Spinal cord (tissue), 10 donors: ENCODE measurements around the gene RRP15. TPM values are rescaled to one million over a fixed set of nuclear protein-coding genes. Genes with fewer than 3 reads are reported as not detected.

ENCODE experiments used
- DNase-seq, 6 donors: peaks; one replicate each; pipeline versions ENCODE4 v3.0.0 to v3.0.0-alpha.2; 2013 to 2015; ENCODE audit warnings: low spot score in 6 of 6, low read depth in 4 of 6
- H3K27ac ChIP-seq: one replicate; pipeline ENCODE4 v1.5.1; 2013; ENCODE audit warnings: low read depth, low read length, control low read depth
- H3K27me3 ChIP-seq: one replicate; pipeline ENCODE4 v1.6.1; 2013; ENCODE audit warnings: low read length; ENCODE audit not compliant: control insufficient read depth, insufficient read depth
- H3K36me3 ChIP-seq: one replicate; pipeline ENCODE4 v1.6.1; 2013; ENCODE audit warnings: low read length; ENCODE audit not compliant: control insufficient read depth, insufficient read depth
- H3K4me1 ChIP-seq: one replicate; pipeline ENCODE4 v1.6.1; 2013; ENCODE audit warnings: low read length; ENCODE audit not compliant: control insufficient read depth, insufficient read depth
- H3K4me3 ChIP-seq: one replicate; pipeline ENCODE4 v1.5.1; 2013; ENCODE audit warnings: low read depth, low read length, control low read depth
- H3K9me3 ChIP-seq: one replicate; pipeline ENCODE4 v1.6.1; 2013; ENCODE audit warnings: low read length; ENCODE audit not compliant: control insufficient read depth, insufficient read depth
- WGBS: methylation state at CpG from one replicate; pipeline ENCODE4 v1.1.5; 2013; ENCODE audit warnings: missing lambda C conversion rate; ENCODE audit not compliant: insufficient coverage; 5-methylcytosine and 5-hydroxymethylcytosine counted together
- polyA plus RNA-seq, 2 donors: library from polyadenylated mRNA; unstranded; fragments of 120-200 nt; gene quantifications; one replicate each; pipeline ENCODE4 v1.2.1, GENCODE V29; 2013; ENCODE audit not compliant: insufficient read length in 2 of 2
- total RNA-seq, 2 donors: library from RNA; depleted of rRNA in 1 of 2; stranded (reverse); fragments of 120-200 nt in 1 of 2; fragments of >200 nt in 1 of 2; gene quantifications; one replicate each; pipeline versions ENCODE4 v1.2.3 to v1.2.4, GENCODE V29; 2013 to 2014
- donor health status: healthy.

RRP15 gene
- total and polyA plus RNA-seq, 4 donors, result 10.3 to 15.5 (median 14.0) TPM

DNA sequence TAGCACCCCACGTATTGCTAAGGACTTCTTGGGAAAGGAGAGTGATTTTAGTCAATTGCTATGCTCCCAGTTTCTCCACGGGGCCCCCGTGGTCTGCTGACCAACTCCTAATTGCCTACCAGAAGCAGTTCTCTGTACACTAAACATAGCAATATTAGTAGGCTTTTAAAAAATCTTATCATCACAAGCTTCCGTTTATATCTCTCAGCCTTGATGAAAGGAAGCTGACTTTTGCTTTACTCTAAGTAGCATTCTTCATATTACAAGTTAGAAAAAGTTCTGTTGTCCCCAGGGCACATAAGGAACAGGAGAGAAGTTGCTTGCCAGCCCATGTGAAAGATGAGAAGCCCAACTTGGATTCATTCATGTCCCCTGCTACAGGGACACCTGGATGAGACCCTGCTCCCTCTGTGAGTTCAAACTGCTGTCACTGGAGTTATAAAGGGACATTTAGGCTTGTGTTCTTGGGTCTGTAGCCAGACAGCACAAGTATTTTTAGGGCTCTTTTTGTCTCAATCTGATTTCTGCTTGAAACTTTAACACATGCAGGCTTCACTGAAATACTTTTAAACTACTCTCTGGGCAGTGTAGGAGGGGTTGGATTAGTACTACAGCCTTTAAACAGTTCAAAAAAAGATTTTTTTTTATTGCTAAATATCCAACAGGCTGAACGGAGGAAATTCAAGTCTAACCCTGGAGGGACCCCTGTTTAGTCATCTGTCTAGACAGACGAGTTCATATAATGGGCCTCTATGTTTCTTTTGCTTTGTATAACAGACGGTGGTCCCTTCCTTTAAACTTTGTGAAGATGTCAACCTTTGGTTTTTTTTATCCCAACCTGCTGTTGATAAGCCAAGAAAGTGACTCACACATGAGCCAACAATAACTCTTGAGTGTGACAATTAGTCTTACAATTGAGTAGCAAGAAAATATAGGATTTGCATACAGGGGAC is 89.6 kb downstream of the RRP15 start:
- Histone ChIP-seq H3K4me1 (peaks cover 8% of the 10 kb centered on the region), H3K36me3 (no peaks in the 10 kb centered on the region), H3K27me3 (no peaks in the 10 kb centered on the region), H3K27ac (peak overlapping the region; percentile 0), H3K4me3 (no peak overlapping the region), H3K9me3 (no peaks in the 10 kb centered on the region)
- peak in 1 of 6 donors; percentile 35 for DNase-seq
- WGBS, result 47% methylated on average over 3 of the region's 7 CpGs

DNA sequence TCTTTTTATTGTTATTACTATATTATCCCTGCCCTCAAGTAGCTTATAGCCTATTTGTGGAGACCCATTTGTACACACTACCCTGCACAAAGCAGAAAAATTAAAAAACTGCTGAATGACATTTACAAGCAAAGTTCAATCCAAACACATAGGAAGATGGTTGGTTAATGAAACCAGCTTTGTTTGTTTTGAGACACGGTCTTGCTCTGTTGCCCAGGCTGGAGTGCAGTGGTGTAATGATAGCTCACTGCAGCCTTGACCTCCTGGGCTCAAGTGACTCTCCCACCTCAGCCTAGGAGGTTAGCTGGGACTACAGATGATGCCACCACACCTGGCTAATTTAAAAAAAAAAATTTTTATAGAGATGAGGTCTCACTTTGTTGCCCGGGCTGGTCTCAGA is 91.6 kb downstream of the RRP15 start:
- Histone ChIP-seq H3K36me3 (no peaks in the 10 kb centered on the region), H3K4me3 (no peak overlapping the region), H3K9me3 (no peaks in the 10 kb centered on the region), H3K27ac (no peak overlapping the region), H3K4me1 (peaks cover 10% of the 10 kb centered on the region), H3K27me3 (no peaks in the 10 kb centered on the region)
- WGBS, result no CpG with 5 or more reads among the region's 2 CpGs
- DNase-seq, result no peak

- no peak overlapping the region for H3K27ac ChIP-seq
- H3K36me3 ChIP-seq, result no peaks in the 10 kb centered on the region
- no peak overlapping the region for H3K4me3 ChIP-seq
- WGBS, result 83% methylated on average over 1 of the region's 4 CpGs
- no peaks in the 10 kb centered on the region for H3K27me3 ChIP-seq
- peaks cover 8% of the 10 kb centered on the region for H3K4me1 ChIP-seq
- no peaks in the 10 kb centered on the region for H3K9me3 ChIP-seq
- no peak for DNase-seq
Observed at GRCh38 chr1:218377143-218377660, 92.1 kb downstream of the RRP15 start.

- H3K4me3 ChIP-seq, result no peak overlapping the region
- H3K27me3 ChIP-seq, result no peaks in the 10 kb centered on the region
- H3K27ac ChIP-seq, result peak overlapping the region; percentile 11
- WGBS, result 76% methylated on average over 6 of the region's 7 CpGs
- no peaks in the 10 kb centered on the region for H3K9me3 ChIP-seq
- no peaks in the 10 kb centered on the region for H3K36me3 ChIP-seq
- peak in 2 of 6 donors; percentile 80 to 82 for DNase-seq
- peaks cover 3% of the 10 kb centered on the region for H3K4me1 ChIP-seq
Observed at GRCh38 chr1:218380125-218380977, 95.3 kb downstream of the RRP15 start.

GRCh38 chr1:218382261-218382660 is 97.2 kb downstream of the RRP15 start:
- Histone ChIP-seq H3K27me3 (no peaks in the 10 kb centered on the region), H3K4me1 (peaks cover 3% of the 10 kb centered on the region), H3K4me3 (no peak overlapping the region), H3K9me3 (no peaks in the 10 kb centered on the region), H3K36me3 (no peaks in the 10 kb centered on the region), H3K27ac (no peak overlapping the region)
- DNase-seq, result no peak
- no CpG with 5 or more reads among the region's 4 CpGs for WGBS

GRCh38 chr1:218383051-218383450 is 98.0 kb downstream of the RRP15 start:
- H3K9me3 ChIP-seq, result no peaks in the 10 kb centered on the region
- no peak overlapping the region for H3K4me3 ChIP-seq
- H3K27ac ChIP-seq, result no peak overlapping the region
- no peaks in the 10 kb centered on the region for H3K36me3 ChIP-seq
- peaks cover 3% of the 10 kb centered on the region for H3K4me1 ChIP-seq
- no peaks in the 10 kb centered on the region for H3K27me3 ChIP-seq
- no peak for DNase-seq
- 78% methylated on average over 1 of the region's 2 CpGs for WGBS

DNA sequence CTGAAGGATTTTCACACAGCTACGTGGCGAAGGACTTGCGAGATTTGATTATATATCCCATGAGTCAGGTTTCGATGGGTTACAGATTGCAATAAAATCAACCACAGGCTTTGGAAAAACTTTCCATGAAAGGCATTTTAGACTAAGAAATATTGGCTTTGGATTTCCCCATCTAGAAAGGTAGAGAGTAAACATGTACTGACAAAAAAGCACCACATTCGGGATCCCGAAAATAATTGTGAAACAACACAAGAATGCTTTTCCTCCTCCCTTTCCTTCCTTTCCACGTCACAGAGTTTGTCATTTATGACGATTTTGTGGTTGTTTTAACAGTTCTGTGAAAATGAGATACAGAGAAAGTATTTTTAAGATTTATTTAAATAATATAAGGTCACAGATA is 98.6 kb downstream of the RRP15 start:
- WGBS, result no CpG with 5 or more reads among the region's 8 CpGs
- Histone ChIP-seq H3K4me1 (peaks cover 3% of the 10 kb centered on the region), H3K36me3 (no peaks in the 10 kb centered on the region), H3K27ac (no peak overlapping the region), H3K4me3 (no peak overlapping the region), H3K27me3 (no peaks in the 10 kb centered on the region), H3K9me3 (no peaks in the 10 kb centered on the region)
- no peak for DNase-seq

GRCh38 chr1:218384581-218384993 is 99.5 kb downstream of the RRP15 start:
- no peaks in the 10 kb centered on the region for H3K36me3 ChIP-seq
- H3K27me3 ChIP-seq, result no peaks in the 10 kb centered on the region
- DNase-seq, result no peak
- no peak overlapping the region for H3K4me3 ChIP-seq
- H3K27ac ChIP-seq, result no peak overlapping the region
- WGBS, result 83% methylated on average over 2 of the region's 6 CpGs
- peaks cover 3% of the 10 kb centered on the region for H3K4me1 ChIP-seq
- no peaks in the 10 kb centered on the region for H3K9me3 ChIP-seq
